Osteocyte (in vitro differentiated cells): Measurements from ENCODE around the gene BMPR2. TPM values are rescaled to one million over a fixed set of nuclear protein-coding genes. Genes with fewer than 3 reads are reported as not detected.

Experiments used
- DNase-seq: peaks from one replicate; pipeline ENCODE4 v3.0.0; 2021; ENCODE audit warnings: mixed read lengths; ENCODE audit not compliant: unreplicated experiment; ENCODE audit errors: extremely low spot score
- H3K27ac Mint-ChIP-seq: one replicate; pipeline ENCODE4 v1.8.0; 2021; ENCODE audit warnings: mild to moderate bottlenecking, mixed read lengths; ENCODE audit not compliant: unreplicated experiment
- H3K27me3 Mint-ChIP-seq: one replicate; pipeline ENCODE4 v1.8.0; 2021; ENCODE audit warnings: mixed read lengths; ENCODE audit not compliant: unreplicated experiment
- H3K36me3 Mint-ChIP-seq: one replicate; pipeline ENCODE4 v1.8.0; 2021; ENCODE audit warnings: mixed read lengths; ENCODE audit not compliant: unreplicated experiment
- H3K4me1 Mint-ChIP-seq: one replicate; pipeline ENCODE4 v1.8.0; 2021; ENCODE audit warnings: mixed read lengths; ENCODE audit not compliant: unreplicated experiment
- H3K4me3 Mint-ChIP-seq: one replicate; pipeline ENCODE4 v1.8.0; 2021; ENCODE audit warnings: mild to moderate bottlenecking, moderate library complexity, mixed read lengths; ENCODE audit not compliant: unreplicated experiment
- H3K9me3 Mint-ChIP-seq: one replicate; pipeline ENCODE4 v1.8.0; 2021; ENCODE audit warnings: mixed read lengths; ENCODE audit not compliant: unreplicated experiment
- total RNA-seq: library from RNA; stranded (reverse); gene quantifications from 2 replicates; pipeline ENCODE4 v1.2.1, GENCODE V29; 2021
- TF ChIP-seq, protein P1 (sequence below): fragments of 200-600 bp; sonication (generic); IDR thresholded peaks from 2 replicates; pipeline ENCODE4 v1.5.0; 2021; ENCODE audit warnings: antibody characterized with exemption, mild to moderate bottlenecking, moderate library complexity

Gene BMPR2
- total RNA-seq, 1 donor from 2014 or later, result 92.3 TPM

DNA sequence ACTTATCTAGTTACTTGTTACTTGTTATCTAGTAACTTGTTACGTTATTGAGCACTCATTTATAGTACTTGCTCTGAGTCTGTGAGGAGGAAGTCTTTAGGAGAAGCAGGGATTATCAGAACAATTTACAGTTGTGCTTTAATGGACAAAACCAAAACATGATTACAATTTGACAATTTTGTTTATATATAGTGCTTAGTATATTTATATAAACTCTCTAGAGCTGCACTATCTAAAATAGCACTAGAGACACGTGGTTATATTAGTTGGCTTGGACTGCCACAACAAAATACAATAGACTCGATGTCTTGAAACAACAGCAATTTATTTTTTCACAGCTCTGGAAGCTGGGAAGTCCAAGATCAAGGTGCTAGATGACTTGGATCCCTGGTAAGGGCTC is 78.4 kb downstream of the BMPR2 start:
- Mint-ChIP-seq H3K4me1 (no peaks in the 10 kb centered on the region), H3K27ac (no peak overlapping the region), H3K36me3 (peaks cover 8% of the 10 kb centered on the region), H3K9me3 (no peaks in the 10 kb centered on the region), H3K27me3 (no peaks in the 10 kb centered on the region), H3K4me3 (no peak overlapping the region)
- no peak for DNase-seq
- TF ChIP-seq, protein P1, sequence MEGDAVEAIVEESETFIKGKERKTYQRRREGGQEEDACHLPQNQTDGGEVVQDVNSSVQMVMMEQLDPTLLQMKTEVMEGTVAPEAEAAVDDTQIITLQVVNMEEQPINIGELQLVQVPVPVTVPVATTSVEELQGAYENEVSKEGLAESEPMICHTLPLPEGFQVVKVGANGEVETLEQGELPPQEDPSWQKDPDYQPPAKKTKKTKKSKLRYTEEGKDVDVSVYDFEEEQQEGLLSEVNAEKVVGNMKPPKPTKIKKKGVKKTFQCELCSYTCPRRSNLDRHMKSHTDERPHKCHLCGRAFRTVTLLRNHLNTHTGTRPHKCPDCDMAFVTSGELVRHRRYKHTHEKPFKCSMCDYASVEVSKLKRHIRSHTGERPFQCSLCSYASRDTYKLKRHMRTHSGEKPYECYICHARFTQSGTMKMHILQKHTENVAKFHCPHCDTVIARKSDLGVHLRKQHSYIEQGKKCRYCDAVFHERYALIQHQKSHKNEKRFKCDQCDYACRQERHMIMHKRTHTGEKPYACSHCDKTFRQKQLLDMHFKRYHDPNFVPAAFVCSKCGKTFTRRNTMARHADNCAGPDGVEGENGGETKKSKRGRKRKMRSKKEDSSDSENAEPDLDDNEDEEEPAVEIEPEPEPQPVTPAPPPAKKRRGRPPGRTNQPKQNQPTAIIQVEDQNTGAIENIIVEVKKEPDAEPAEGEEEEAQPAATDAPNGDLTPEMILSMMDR, result no peak

DNA sequence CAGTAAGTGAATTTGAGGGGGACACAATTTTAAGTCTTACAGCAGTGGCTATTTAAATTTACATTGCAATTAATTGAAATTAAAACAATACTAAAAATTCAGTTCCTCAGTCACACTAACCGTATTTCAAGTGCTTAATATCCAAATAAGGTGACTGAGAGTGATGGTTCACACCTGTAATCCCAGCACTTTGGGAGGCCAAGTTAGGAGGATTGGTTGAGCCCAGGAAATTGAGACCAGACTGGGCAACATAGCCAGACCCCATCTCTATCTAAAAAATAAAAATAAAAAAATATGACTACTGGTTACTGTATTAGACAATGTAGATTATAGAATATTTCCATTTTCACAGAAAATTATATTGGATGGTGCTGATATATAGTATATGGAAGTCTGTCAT is 79.0 kb downstream of the BMPR2 start:
- DNase-seq, result no peak
- H3K27ac Mint-ChIP-seq, result no peak overlapping the region
- no peak overlapping the region for H3K4me3 Mint-ChIP-seq
- H3K36me3 Mint-ChIP-seq, result peaks cover 8% of the 10 kb centered on the region
- TF ChIP-seq, protein P1, result no peak
- H3K27me3 Mint-ChIP-seq, result no peaks in the 10 kb centered on the region
- H3K9me3 Mint-ChIP-seq, result no peaks in the 10 kb centered on the region
- H3K4me1 Mint-ChIP-seq, result no peaks in the 10 kb centered on the region

DNA sequence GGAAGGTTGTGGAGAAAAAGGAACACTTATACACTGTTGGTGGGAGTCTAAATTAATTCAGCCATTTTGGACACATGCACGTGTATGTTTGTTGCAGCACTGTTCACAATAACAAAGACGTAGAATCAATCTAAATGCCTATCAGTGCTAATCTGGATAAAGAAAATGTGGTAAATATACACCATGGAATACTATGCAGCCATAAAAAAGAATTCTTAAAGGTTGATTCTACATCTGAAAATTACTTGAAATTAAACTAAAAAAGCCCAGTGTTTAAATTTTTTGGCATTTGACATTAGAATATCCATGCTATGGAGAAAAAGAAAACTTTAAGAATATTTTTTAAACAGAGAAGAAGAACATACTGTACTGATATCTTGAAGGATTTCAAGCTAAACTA is 84.0 kb downstream of the BMPR2 start:
- H3K9me3 Mint-ChIP-seq, result no peaks in the 10 kb centered on the region
- no peak for DNase-seq
- H3K4me1 Mint-ChIP-seq, result peaks cover 1% of the 10 kb centered on the region
- no peak overlapping the region for H3K27ac Mint-ChIP-seq
- TF ChIP-seq, protein P1, result no peak
- H3K4me3 Mint-ChIP-seq, result no peak overlapping the region
- H3K27me3 Mint-ChIP-seq, result no peaks in the 10 kb centered on the region
- peaks cover 6% of the 10 kb centered on the region for H3K36me3 Mint-ChIP-seq

DNA sequence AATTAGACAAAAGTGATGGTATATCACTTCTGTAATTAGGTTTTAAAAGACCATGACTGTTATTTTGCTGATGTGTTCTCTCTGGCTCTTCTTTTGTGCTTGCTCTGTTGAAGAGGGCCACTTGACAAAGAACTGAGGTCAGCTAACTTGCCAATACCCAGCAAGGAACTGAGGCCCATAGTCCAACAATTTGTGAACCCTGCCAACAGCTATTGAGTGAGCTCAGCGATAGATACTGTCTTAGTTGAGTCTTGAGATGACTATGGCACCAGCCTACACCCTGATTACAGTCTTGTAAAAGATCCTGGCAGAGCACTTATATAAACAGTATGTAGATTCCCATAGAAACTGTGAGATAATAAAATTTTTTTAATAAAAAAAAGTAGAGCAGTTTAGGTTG is 103.0 kb downstream of the BMPR2 start:
- H3K9me3 Mint-ChIP-seq, result no peaks in the 10 kb centered on the region
- H3K4me3 Mint-ChIP-seq, result no peak overlapping the region
- TF ChIP-seq, protein P1, result no peak
- H3K4me1 Mint-ChIP-seq, result no peaks in the 10 kb centered on the region
- H3K36me3 Mint-ChIP-seq, result peaks cover 29% of the 10 kb centered on the region
- H3K27me3 Mint-ChIP-seq, result no peaks in the 10 kb centered on the region
- no peak for DNase-seq
- no peak overlapping the region for H3K27ac Mint-ChIP-seq

DNA sequence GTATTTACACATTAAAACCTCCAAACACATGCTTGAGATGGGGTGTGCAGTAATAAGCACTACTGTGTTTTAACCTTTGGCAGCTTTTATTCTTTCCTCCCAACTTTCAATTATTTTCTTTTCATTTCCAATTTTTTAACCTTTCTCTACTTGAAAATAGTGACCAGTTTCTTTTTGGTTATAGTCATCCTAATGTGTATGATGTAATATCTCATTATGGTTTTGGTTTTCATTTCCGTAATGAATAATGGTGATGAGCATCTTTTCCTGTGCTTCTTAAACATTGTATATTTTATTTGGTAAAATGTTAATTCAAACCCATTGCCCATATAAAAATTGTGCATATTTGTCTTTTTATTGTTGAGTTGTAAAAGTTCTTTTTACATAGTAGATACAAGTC is 103.5 kb downstream of the BMPR2 start:
- Mint-ChIP-seq H3K4me1 (no peaks in the 10 kb centered on the region), H3K4me3 (no peak overlapping the region), H3K9me3 (no peaks in the 10 kb centered on the region), H3K27me3 (no peaks in the 10 kb centered on the region), H3K36me3 (peaks cover 29% of the 10 kb centered on the region), H3K27ac (no peak overlapping the region)
- DNase-seq, result no peak
- TF ChIP-seq, protein P1, result no peak
